GM20000 (cell line): ENCODE measurements around the gene TMTC4.
"Not testable (repeated sequence)": the region's sequence is repeated elsewhere in the genome, so short reads cannot be mapped to it uniquely, and the experiment has no call there.

Experiments used
- DNase-seq: peaks from one replicate; pipeline ENCODE4 v3.0.0; 2012; ENCODE audit warnings: low spot score
- TF ChIP-seq, protein P1 (sequence below): IDR thresholded peaks from 2 replicates; pipeline ENCODE4 v1.5.1; 2012; ENCODE audit warnings: mild to moderate bottlenecking, control low read depth; ENCODE audit errors: extremely low read depth, missing control alignments

The TMTC4 gene

DNA sequence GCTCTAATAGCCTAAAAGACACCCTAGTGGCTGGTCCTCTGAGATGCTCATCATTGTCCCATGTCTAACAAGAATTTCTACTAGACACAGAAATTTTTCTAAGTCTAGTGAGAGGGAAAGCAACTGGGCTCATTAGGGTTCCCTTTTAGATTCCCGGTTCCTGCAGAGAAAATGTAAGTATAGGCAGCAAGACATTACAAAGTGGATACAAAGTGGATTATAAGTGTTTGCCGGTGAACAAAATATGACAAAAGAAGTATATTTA lies 20.8 kb upstream of the TMTC4 start:
- TF ChIP-seq, protein P1, sequence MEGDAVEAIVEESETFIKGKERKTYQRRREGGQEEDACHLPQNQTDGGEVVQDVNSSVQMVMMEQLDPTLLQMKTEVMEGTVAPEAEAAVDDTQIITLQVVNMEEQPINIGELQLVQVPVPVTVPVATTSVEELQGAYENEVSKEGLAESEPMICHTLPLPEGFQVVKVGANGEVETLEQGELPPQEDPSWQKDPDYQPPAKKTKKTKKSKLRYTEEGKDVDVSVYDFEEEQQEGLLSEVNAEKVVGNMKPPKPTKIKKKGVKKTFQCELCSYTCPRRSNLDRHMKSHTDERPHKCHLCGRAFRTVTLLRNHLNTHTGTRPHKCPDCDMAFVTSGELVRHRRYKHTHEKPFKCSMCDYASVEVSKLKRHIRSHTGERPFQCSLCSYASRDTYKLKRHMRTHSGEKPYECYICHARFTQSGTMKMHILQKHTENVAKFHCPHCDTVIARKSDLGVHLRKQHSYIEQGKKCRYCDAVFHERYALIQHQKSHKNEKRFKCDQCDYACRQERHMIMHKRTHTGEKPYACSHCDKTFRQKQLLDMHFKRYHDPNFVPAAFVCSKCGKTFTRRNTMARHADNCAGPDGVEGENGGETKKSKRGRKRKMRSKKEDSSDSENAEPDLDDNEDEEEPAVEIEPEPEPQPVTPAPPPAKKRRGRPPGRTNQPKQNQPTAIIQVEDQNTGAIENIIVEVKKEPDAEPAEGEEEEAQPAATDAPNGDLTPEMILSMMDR = no peak
- DNase-seq = no peak

DNA sequence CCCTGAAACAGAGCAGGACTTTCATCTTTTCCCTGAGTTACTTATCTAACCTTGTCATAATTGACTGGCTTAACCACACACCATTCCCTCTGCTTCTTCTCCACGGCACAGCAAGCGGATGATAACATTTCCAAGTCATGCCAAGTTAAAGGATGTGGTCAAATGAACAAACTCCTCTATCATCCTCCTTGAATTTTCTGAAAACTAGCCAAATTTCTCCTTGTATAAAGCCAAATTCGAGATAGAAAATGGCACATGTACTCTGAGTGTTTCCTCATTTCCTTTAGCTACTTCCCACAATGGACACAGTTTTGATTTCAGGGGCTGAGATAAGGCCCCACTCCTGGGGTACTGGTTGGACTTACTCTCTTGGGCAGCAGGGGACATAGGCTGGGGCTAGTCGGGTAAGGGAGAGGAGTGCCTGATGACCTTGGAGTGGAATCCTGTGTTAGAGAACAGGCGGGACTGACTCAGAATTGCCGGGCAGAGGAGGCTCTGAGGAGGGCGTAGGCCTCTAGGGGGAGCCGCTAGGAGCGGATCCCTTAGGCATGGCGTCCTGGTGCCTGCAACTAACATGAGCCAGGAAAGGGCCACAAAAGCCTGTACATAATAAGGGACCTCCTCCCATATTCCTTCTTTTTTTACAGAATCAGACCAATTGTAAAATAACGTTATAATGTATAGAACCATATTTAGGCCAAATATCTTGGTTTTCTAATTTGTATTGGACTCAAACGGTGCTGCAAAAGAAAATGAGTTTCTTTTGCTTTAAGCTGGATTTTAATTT lies 20.3 kb upstream of the TMTC4 start:
- TF ChIP-seq, protein P1 = no peak
- DNase-seq = no peak

DNA sequence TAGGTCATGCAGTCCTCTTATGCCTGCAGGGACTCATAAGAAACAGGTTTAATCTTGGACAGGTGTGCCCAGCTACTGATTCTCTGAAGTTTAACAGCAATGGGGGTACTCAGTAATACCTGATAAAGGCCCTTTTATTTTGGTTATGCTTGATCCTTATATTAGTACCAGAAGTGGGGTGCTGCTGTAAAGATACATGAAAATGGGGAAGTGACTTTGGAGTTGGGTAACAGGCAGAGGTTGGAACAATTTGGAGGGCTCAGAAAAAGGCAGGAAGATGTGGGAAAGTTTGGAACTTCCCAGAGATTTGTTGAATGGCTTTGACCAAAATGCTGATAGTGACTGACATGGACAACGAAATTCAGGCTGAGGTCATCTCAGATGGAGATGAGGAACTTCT lies 14.6 kb upstream of the TMTC4 start:
- TF ChIP-seq, protein P1 = no peak
- no peak for DNase-seq

DNA sequence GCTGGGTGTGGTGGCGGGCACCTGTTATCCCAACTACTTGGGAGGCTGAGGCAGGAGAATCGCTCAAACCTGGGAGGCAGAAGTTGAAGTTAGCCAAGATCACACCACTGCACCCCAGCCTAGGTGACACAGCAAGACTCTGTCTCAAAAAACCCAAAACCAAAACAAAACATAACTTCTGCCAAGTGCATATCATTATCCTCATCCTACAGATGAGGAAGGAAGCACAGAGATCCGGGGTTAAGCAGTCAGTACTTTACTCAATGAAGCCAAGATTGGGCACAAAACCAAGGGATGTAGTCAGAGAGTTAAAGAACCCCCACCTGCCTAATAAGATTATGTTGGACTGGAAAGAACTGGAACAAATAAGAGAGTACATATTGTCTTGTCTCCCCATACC lies 5.5 kb upstream of the TMTC4 start:
- TF ChIP-seq, protein P1 = no peak
- DNase-seq = no peak

DNA sequence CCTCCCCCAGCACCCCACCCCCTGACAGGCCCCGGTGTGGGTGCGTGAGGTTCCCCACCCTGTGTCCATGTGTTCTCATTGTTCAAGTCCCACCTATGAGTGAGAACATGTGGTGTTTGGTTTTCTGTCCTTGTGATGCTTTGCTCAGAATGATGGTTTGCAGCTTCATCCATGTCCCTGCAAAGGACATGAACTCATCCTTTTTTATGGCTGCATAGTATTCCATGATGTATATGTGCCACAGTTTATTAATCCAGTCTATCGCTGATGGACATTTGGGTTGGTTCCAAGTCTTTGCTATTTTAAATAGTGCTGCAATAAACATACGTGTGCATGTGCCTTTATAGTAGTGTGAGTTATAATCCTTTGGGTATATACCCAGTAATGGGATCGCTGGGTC lies 2.5 kb upstream of the TMTC4 start:
- DNase-seq = not testable (repeated sequence)

DNA sequence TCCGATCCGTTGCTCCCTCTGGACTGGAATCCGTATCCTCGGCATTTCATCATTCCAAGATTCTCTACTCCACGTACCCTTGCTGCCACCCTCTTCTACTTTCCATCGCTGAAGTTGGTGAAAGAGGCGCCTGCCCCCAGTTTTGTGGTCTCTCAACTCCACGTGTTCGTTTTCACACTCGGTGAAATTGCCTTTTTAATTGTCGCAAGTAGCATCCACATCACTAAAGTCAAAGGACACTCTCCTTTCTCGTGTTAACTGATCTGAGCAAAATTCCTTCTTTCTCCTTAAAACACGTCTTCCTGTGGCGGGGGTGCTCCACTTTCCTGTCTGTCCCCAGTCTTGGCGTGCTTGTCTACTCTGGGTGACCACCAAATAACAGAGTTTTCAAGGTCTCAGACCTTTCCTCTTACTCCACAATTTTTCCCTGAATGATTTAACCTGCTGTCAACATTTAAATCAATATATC lies 1.1 kb upstream of the TMTC4 start:
- DNase-seq = no peak
- TF ChIP-seq, protein P1 = no peak

DNA sequence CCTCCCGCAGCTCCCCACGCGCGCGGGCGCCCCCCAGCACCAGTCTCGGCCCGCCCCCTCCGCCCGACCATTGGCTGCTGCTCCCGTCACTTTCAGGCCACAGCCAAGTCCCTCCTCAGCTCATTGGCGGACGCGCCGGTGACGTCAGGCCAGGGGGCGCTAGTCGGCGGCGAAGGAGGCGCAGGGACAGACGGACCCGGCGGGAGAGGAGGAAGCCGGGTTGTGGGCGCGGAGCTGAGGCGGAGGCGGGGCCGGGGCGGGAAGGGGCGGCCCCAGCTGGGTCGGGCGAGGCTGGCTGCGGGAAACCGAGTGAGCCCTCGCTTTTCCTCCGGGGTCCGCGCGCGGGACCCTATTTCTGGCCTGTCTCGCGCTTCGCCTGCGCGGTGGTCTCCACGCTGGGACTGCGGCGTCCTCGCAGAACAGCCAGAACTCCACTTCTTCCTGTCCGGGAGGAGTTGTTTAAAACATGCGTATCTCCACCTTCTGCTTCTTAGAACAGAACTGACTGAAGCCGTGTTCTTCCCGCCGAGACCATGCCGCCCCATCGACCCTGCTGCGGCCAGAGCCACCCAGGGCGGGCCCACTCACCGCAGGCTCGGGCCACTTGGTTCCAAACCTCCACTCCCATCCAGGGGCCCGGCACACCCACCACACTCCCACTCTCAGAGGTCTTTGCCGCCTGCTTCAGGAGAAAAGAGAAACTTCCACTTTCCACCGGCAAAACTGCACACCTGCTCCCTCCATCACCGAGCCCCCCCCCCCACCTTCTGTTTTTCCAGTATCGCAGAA lies 471 bp upstream of the TMTC4 start:
- TF ChIP-seq, protein P1 = peak; percentile 43
- DNase-seq = peak; percentile 100
